H1 (cell line): ENCODE measurements around the gene LAMC3. TPM values are rescaled to one million over a fixed set of nuclear protein-coding genes. Genes with fewer than 3 reads are reported as not detected.

Source experiments
- ZNF274 ChIP-seq: IDR thresholded peaks from 2 replicates; pipeline ENCODE4 v1.7.0; 2012; ENCODE audit warnings: low read length, borderline replicate concordance; ENCODE audit errors: extremely low read depth
- polyA plus RNA-seq, 7 experiments: library from polyadenylated mRNA; depleted of rRNA in 3 of 7; stranded (reverse) in 5 of 7; unstranded in 2 of 7; fragments of >200 nt in 5 of 7; fragments of 200-250 nt in 2 of 7; gene quantifications; 1 replicate in 5 of 7; 2 replicates in 1 of 7; 4 replicates in 1 of 7; pipeline versions ENCODE4 v1.2.1 to v1.2.3, GENCODE V29; 2011 to 2013; ENCODE audit warnings: missing spikeins in 2 of 7, mixed read lengths in 2 of 7
- total RNA-seq: library from RNA; stranded (reverse); fragmentation: NEBNext Ultra II Directional; extraction: Animal tissue kit (Norgen Biotek cat#: 25700); gene quantifications from 2 replicates; pipeline ENCODE4 v1.2.1, GENCODE V29; 2021
- TF ChIP-seq, protein P1 (sequence below): IDR thresholded peaks from 2 replicates; pipeline ENCODE4 v1.6.1; 2011; ENCODE audit warnings: low read length, improper control_type of control experiment

LAMC3 gene
- total and polyA plus RNA-seq, 2 of the 8 experiments (the other 6 are each of a cell fraction or from before 2014, with no cell fraction given) = 9.3 to 12.3 TPM

DNA sequence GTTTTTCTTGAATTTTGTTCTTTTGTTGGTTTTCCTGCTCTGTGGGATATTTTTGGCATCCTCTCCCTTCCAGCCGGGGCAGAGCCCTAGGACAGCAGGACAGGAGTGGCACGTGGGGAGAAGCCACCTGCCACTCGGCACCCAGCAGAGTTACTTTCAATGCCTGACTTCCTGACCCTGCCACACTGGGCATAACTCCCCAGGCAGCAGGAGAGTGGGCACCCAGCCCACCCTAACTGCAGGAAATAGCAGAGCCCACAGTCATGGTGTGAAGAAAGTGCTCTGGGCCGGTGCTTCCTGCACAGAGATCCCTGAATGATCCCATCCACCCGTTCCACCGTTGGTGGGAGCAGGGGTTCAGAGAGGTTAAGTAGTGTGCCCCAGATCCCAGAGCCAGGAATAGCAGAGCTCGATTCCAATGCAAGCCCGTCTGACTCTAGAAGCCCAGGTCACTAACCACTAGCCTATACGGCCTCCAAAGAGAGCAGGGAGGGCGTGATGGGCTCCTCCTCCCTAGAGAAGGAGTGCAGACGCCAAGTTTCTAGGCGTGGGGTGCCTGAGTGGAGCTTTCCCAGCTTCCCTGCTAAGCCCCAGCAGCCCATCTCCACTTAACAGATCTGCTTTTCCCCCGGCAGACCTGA is 108.3 kb downstream of the LAMC3 start (continued):
- TF ChIP-seq, protein P1, sequence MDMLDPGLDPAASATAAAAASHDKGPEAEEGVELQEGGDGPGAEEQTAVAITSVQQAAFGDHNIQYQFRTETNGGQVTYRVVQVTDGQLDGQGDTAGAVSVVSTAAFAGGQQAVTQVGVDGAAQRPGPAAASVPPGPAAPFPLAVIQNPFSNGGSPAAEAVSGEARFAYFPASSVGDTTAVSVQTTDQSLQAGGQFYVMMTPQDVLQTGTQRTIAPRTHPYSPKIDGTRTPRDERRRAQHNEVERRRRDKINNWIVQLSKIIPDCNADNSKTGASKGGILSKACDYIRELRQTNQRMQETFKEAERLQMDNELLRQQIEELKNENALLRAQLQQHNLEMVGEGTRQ = no peak
- no peak for TF ChIP-seq ZNF274
